IPS DF 4.7 (cell line): ENCODE data around the gene GPR173.

ENCODE experiments used
- DNase-seq: peaks from one replicate; pipeline ENCODE4 v3.0.0-alpha.2; 2013; ENCODE audit warnings: low spot score; ENCODE audit errors: extremely low read depth

The GPR173 gene, protein sequence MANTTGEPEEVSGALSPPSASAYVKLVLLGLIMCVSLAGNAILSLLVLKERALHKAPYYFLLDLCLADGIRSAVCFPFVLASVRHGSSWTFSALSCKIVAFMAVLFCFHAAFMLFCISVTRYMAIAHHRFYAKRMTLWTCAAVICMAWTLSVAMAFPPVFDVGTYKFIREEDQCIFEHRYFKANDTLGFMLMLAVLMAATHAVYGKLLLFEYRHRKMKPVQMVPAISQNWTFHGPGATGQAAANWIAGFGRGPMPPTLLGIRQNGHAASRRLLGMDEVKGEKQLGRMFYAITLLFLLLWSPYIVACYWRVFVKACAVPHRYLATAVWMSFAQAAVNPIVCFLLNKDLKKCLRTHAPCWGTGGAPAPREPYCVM

DNA sequence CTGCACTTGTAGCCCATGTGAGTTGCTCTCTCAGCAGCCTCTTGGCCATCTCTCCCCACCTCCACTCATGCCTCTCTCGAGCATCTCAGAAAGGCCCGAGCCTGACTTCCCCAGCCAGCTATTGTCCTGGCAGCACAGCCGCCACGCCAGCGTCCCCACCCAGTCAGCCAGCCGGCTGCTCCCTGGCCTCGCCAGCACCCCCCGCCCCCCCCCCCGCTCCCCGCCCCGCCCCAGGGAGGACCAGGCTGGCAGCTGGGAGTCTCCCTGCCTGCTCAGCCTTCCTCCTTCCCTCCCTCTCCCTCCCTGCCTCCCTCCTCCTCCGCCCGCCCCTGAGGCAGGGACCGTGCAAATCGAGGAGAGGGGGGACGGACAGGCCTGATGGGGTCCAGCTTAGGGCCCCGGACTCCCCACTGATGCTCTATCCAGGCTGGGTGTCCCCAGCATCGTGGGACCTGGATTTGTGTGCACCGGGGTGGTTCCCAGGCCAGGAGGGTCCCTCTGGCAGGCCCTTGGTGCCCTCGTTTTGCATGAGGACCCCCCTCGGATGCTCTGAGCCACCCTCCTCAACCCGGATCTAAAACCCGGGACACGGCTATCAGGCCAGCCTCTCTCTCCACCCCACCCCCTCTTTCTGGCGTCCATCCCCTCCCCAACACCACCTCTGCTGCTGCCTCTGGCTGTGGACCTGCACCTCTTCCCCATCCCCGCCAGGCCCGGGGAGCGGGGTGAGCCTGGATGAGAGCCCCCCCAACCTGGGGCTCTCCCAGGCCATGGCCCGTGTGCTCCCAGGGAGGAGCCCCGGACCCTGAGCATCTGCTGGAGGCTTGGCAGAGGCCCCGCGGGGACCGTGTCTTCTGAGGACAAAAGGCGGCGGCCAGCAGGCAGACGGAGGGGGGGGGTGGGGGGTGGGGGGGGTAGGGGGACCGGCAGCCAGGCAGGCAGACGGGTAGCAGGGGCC, at the start of gene GPR173:
Gene GPR173 (plus strand): TSS at position 621 of the 958 bp plus-strand sequence. CDS start 27,833 bp downstream, outside the sequence.
- no peak for DNase-seq

- DNase-seq, result no peak
These were observed 48.0 kb upstream of the GPR173 start for GRCh38 chrX:53000447-53001135.

- DNase-seq, result no peak
These were observed 46.6 kb upstream of the GPR173 start for GRCh38 chrX:53001958-53002357.

- no peak for DNase-seq
These were observed 45.5 kb upstream of the GPR173 start for GRCh38 chrX:53003111-53003510.

- no peak for DNase-seq
These were observed 44.6 kb upstream of the GPR173 start for GRCh38 chrX:53004038-53004437.

DNA sequence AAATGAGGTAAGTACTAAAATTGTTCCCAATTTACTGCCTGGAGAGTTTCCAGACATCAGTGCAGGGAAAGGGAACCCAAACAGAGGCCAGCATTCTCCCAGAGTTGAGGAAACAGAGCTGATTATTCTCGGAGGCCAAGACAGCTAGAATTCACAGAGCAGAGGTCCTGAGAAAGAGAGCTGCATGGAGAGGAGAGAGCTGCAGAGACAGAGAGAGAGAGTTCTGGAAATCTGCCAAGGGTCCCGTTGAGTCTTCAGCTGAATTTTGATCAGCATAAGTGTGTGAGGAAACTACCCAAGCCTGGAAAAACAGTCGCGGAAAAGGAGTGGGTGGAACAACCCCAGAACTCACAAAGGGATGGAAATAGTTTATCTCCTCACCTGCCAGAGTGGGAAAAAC, 43.8 kb upstream of the GPR173 start:
- DNase-seq, result no peak

- DNase-seq, result no peak
These were observed 43.3 kb upstream of the GPR173 start for GRCh38 chrX:53005327-53005726.

DNA sequence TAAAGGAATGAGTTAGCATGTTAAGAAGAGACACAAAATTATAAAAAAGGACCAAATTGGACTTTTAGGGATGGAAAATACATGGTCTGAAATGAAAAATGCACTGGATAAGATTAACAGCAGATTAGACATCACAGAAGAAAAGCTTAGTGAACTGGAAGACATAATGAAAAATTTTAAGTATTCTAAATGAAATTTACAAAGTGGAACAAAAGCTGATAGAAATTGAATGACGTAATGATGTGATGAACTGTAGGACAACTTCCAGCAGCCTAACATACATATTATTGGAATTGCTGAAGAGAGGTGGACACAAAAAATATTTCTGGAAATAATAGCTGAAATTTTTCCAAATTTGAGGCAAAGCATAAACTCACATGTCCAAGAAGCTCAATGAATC, 39.6 kb upstream of the GPR173 start:
- no peak for DNase-seq

DNA sequence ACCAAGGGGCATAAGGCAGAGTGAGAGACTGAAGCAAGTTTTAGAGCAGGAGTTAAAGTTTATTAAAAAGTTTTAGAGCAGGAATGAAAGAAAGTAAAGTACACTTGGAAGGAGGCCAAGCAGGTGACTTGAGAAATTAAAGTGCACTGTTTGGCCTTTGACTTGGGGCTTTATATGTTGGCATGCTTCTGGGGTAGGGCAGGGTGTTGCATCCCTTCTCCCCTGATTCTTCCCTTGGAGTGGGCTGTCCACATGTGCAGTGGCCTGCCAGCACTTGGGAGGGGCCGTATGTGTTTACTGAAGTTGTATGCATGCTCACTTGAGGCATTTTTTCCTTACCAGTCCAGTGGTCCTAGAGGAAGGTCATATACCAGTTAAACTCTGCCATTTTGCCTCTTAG, 35.3 kb upstream of the GPR173 start:
- DNase-seq, result no peak

DNA sequence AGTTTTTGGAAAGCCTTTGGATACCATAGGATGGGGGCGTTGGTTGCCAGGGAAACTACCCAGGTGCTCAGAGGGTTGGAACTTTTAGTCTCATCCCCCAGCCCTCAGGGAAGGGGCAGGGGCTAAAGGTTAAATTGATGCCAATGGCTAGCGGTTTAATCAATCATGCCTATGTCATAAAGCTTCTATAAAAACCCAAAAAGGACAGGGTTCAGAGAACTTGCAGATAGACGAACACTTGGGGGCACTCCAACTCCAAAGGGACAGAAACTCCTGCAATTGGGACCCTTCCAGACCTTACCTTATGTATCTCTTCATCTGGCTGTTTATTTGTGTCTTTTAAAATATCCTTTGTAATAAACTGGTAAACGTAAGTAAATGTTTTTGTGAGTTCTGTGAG, 30.0 kb upstream of the GPR173 start:
- no peak for DNase-seq

DNA sequence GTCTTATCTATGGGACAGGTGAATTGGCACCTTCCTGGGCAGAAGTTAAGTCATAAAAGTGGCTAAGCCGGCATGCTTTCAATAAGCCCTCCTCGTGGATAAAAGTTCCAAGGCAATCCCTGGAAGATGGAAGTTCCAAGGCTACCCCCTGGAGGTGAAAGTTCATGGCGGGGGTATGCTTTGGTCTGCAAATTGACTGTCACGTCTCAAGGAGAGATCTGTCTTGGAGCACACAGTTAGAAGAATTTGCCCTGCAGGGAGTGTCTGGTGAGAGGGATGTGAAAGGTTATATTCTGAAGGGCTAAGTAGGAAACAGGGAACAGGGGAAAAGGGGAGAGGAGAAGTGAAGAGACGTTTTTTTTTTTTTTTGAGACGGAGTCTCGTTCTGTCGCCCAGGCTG, 26.2 kb upstream of the GPR173 start:
- DNase-seq, result no peak

- DNase-seq, result no peak
These were observed 19.9 kb upstream of the GPR173 start for GRCh38 chrX:53028678-53029077.

DNA sequence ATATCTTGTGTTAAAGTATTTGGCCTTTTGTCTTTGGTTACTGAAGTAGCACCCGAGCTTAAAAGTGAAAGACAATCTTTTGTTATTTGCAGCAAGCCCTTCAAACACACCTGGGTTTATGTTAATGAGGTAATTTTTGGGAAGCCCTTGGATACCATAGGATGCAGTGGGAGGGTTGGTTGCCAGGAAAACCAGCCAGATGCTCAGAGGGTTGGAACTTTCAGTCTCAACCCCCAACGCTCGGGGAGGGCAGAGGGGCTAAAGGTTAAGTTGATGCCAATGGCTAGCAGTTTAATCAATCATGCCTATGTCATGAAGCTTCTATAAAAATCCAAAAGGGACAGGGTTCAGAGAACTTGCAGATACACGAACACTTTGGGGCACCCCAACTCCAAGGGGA, 17.2 kb upstream of the GPR173 start:
- no peak for DNase-seq

DNA sequence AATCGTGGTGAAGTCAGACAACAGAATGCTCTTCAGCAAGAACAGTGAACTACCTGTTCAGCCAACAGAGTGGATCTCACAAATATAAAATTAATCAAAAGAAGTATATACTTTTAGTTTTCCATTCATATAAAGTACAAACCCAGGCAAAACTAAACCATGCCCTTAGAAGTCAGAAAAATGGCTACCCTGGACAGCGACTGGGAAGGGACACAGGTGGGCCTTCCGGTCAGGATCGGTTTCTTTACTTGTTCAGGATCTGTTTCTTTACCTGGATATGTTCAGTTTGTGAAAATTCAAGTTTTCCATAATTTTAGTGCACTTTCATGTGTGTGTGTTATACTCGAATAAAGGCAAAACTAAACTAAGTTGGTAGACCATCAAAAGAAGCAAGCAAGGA, 12.4 kb upstream of the GPR173 start:
- DNase-seq, result no peak

DNA sequence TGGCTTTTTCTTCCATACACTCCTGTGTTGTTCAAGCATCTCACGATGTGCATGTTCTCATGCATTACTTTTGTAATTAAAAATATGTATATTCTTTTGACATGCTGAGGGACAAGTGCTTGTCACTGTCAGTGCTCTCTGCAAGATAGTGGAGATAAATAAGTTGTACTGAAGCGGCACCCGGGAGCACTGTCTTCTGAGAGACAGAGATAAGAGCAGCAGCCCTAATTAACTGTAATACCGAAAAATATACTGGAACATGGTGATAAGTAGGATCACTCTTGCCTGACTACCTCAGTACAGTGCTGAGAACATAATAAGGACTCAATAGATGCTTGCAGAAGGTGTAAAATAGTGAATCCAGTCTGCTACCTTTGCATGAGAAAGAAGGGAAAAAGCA, 9.4 kb upstream of the GPR173 start:
- DNase-seq, result no peak

DNA sequence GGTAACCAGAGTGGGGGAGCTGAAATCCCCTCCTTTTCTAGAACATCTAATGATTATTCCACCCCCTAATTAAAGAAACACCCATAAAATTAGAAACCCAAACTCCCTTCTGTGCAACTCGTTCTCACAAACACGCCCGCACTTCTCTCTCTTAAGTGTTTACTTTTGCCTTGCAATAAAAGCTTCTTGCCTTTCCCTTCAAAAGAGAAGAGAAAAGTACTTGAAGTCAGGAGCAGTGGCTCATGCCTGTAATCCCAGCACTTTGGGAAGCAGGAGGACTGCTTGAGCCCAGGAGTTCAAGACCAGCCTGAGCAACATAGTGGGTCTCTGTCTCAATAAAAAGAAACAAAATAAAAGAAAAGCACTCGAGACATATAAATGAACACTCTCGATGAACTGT, 3.6 kb upstream of the GPR173 start:
- DNase-seq, result no peak

GRCh38 chrX:53047228-53047627, 1.4 kb upstream of the GPR173 start:
- DNase-seq, result no peak

GRCh38 chrX:53049127-53049517, 533 bp downstream of the GPR173 start:
- no peak for DNase-seq

GRCh38 chrX:53050841-53051240, 2.3 kb downstream of the GPR173 start:
- DNase-seq, result no peak

DNA sequence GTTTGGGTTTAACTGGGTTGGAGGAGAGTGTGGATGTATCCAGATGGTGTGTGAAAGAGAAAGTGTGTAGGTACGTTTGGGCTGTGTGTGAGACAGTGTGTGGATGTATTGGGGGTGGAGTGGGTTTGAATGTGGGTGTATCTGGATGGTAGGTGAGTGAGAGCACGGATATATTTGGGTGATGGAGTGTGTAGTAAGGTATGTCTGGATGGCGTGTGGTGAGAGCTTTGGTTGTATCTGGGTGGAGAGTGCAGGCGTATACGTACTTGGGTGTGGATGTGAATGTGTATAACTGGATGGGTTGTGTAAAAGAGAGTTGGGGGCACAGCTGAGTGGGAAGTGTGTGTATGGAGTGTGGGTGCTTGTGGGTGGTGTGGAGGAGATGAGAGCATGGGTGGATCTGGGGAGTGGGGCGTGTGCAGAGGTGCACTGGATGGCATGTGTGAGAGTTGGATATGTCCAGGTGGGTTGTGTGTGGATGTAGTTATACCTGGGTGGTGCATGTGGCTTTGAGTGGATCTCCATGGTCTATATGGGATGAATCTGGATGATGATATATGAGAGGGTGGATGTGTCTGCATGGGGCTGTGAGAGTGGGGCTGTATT, 6.8 kb downstream of the GPR173 start:
- no peak for DNase-seq

- no peak for DNase-seq
These were observed 7.7 kb downstream of the GPR173 start for GRCh38 chrX:53056292-53056691.
